T-helper 1 cell treated with Interleukin-12 subunit alpha and Interleukin-12 subunit beta and Interleukin-4 antibody, amounts not matched to agents 30 μg/mL and 1 μg/mL, for 36 hours (primary cell): ENCODE measurements around the gene ERN1.

Source experiments
- H3K27ac Mint-ChIP-seq: one replicate; pipeline ENCODE4 v1.8.0; 2021; ENCODE audit warnings: mild to moderate bottlenecking, mixed read lengths
- H3K27me3 Mint-ChIP-seq: one replicate; pipeline ENCODE4 v1.8.0; 2021; ENCODE audit warnings: low read depth, mixed read lengths
- H3K36me3 Mint-ChIP-seq: one replicate; pipeline ENCODE4 v1.8.0; 2021; ENCODE audit warnings: low read depth, mixed read lengths
- H3K4me1 Mint-ChIP-seq: one replicate; pipeline ENCODE4 v1.8.0; 2021; ENCODE audit warnings: low read depth, mixed read lengths
- H3K4me3 Mint-ChIP-seq: one replicate; pipeline ENCODE4 v1.8.0; 2021; ENCODE audit warnings: mild to moderate bottlenecking, moderate library complexity, mixed read lengths
- H3K9me3 Mint-ChIP-seq: one replicate; pipeline ENCODE4 v1.8.0; 2021; ENCODE audit warnings: mixed read lengths

ERN1 gene

DNA sequence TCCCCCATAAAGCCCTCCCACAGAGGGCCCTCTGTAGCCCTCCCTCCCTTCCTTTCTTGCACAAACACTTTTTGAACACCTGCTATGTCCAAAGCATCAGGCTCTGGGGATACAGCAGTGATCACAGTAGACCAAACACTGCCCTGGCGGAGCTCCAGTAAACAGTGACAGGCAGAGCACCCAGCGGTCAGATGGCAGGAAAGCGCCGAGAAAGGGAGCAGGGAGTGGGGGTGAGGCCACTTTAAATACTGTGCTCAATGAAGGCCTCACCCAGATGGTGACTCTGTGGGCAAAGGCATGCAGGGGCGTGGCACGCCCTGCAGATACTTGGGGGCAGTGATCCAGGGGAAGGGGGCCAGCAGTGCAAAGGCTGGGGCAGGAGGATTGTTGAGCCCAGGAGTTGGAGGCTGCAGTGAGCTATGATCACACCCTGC is 124.2 kb downstream of the ERN1 start:
- H3K36me3 Mint-ChIP-seq, result peaks cover 17% of the 10 kb centered on the region
- peaks cover 8% of the 10 kb centered on the region for H3K4me1 Mint-ChIP-seq
- H3K4me3 Mint-ChIP-seq, result no peak overlapping the region
- H3K9me3 Mint-ChIP-seq, result no peaks in the 10 kb centered on the region
- H3K27me3 Mint-ChIP-seq, result no peaks in the 10 kb centered on the region
- H3K27ac Mint-ChIP-seq, result no peak overlapping the region

DNA sequence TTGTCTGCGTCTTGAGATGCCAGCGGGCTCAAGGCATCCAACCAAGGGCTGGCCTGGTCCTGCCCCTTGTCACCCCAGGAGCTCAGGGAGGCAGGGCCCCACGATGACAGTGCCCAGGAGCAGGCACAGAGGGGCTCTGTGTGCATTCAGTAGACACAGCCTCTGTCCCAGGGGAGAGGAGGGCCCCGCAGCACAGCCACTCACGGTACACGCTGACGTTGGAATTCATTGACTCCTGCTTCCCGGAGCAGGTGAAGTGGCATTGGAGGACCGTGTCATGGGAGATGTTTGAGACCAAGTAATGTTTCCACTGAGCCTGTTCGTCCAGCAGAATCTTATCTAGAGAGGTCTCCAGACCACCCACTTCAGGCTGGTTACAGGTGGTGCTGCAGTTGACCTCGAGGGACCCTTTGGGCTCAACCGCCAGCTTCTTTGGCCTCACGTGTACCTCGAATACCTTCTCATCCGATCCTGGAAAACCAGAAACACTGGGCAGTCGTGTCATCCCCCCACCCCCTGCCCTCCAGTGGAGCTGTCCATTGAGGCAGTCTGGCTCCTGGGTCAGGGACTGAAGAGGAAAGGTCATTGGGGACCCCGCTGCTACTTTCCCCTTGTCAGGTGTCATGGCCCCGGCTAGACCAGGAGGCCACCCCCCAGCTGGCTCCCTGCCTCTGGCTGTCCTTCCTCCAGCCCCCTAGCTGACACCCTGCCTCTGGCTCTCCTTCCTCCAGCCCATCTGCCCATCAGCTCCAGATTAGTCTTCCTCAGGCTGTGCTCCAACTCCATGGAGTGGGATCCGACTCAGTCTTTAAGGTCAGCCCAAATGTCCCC is 124.8 kb downstream of the ERN1 start:
- H3K9me3 Mint-ChIP-seq, result no peaks in the 10 kb centered on the region
- peaks cover 15% of the 10 kb centered on the region for H3K36me3 Mint-ChIP-seq
- no peaks in the 10 kb centered on the region for H3K27me3 Mint-ChIP-seq
- H3K27ac Mint-ChIP-seq, result no peak overlapping the region
- H3K4me1 Mint-ChIP-seq, result peaks cover 7% of the 10 kb centered on the region
- no peak overlapping the region for H3K4me3 Mint-ChIP-seq

DNA sequence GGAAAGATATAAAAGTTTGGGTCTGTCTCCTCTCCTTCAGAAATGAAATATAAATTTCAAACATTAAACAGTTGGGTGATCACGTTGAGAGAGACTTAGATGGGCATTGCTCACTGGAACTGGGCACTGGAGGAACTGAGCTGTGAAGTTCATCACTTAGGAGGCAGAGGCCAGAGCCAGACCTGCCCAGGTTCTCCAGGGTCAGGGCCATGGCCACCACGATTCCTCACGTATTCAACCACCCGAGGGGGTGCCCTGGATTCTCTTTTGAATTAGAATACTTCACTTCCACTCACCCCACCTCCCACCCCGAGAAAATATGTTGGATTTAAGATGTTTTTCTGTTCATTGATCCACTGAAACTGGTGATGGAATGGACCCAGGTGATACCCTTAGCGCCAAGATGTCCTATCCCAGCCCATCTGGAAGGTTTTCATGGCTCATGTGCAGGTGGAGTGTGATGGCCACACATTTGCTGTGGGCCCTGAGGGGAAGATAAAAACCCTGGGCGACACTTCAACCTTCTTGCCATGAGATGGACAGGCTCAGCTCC is 125.7 kb downstream of the ERN1 start:
- H3K4me3 Mint-ChIP-seq, result no peak overlapping the region
- H3K27me3 Mint-ChIP-seq, result no peaks in the 10 kb centered on the region
- no peaks in the 10 kb centered on the region for H3K9me3 Mint-ChIP-seq
- no peak overlapping the region for H3K27ac Mint-ChIP-seq
- peaks cover 10% of the 10 kb centered on the region for H3K36me3 Mint-ChIP-seq
- peaks cover 8% of the 10 kb centered on the region for H3K4me1 Mint-ChIP-seq

DNA sequence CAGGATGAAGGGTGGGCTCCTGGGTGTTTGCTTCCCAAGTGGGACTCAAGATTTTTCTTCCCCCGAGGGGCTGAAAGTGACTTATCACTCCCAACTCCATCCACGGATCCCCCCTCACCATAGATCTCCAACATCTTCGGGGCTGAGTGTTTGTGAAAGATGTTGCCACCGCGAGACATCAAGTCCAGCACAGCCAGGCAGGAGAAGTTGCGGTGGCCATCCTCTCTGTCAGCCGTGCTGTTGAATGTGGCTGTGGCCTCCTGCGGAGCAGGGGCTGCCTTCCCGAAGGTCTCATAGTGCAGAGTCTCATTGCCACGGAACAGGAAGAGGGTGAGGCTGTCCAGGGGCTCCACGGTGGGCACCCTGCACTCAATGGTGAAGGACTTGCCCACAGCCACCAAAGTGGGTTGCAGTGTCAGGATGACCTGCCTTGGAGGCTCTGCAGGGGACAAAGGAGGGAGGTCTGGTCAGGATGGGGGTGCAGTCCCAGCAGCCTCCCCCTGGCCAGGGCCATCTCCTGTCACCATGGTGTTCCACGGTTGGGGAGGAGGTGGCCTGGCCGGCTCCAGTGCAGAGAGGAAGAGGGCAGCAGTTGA is 126.3 kb downstream of the ERN1 start:
- Mint-ChIP-seq H3K36me3 (peaks cover 10% of the 10 kb centered on the region), H3K4me1 (peaks cover 10% of the 10 kb centered on the region), H3K27ac (no peak overlapping the region), H3K4me3 (no peak overlapping the region), H3K9me3 (no peaks in the 10 kb centered on the region), H3K27me3 (no peaks in the 10 kb centered on the region)

DNA sequence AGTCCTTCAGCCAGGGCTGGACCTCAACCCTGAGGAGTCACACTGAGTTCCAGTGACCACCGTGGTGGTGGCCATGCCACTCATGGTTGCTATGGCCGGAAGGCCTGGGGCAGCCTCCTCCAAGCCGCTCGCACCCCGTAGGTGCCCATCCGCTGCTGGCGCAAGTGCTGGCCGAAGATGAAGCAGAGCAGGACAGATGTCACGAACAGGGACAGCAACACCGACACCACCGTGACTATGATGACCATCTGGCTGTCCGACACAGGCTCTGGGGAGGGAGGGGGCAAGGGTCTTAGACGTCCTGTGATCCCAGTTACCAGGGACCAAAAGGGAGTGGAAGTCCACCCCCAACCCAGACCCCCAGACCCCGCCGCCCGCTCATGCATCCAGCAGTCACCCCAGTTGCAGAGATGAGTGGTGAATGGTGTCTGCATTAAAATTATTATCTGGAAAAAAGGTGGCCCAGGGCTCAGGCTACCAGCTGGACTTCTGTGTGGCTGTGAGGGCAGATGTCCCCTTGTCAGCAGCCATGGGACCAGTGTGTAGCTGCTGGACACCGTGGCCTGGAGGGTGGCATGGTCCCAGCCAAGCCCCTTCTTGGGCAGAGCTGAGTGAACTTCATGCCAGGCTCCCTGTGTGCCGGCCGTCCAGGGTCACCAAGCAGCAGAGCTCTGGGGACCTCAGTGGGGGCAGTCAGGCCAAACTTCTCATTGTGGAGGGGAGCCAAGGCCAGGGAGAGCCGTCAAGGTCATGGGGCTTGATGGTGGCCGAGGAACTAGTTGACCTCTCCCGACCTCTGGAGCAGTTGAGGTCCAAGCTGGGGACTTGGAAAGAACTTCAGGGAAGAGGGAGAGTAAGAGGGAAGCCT is 127.1 kb downstream of the ERN1 start:
- H3K4me1 Mint-ChIP-seq, result peaks cover 9% of the 10 kb centered on the region
- no peaks in the 10 kb centered on the region for H3K9me3 Mint-ChIP-seq
- H3K27me3 Mint-ChIP-seq, result no peaks in the 10 kb centered on the region
- no peak overlapping the region for H3K27ac Mint-ChIP-seq
- H3K36me3 Mint-ChIP-seq, result peaks cover 9% of the 10 kb centered on the region
- H3K4me3 Mint-ChIP-seq, result no peak overlapping the region

DNA sequence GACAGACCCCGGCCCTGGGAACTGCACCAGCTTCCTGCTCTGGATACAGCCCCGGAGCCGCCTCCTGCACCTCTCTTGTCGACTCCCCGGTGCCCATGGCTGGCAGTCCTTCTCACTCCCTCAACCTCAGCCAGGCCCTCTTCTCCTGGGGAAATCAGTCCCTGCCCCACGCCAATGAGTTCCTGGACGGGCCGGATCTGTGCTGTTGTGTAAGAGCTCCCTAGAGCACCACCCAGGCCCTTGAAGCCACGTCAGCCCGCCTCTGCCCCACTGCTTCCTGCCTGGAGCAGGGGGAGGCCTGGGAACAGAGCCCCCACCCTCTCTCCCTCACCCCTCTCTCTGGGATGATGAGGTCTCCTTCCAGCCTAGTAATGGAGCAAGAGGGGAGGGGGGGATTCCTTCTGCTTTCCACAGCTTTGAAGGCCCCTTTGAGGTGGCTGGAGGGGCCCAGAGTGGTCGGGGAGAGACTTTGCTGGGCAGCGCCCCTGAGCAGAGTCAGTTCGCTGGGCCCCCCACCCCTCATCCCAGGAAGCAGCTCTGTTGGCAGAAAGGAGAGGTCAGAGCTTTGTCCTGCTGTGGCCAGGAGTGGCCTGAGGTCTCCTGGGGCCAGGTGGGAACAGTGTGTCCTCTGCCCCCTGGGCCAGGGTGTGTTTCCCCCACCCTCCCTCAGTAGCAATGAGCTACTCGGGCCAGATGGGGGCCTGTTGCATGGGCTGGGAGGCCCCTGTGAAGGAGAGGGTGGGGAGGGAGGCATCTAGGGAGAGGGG is 128.0 kb downstream of the ERN1 start:
- no peaks in the 10 kb centered on the region for H3K9me3 Mint-ChIP-seq
- H3K36me3 Mint-ChIP-seq, result peaks cover 8% of the 10 kb centered on the region
- H3K4me3 Mint-ChIP-seq, result no peak overlapping the region

DNA sequence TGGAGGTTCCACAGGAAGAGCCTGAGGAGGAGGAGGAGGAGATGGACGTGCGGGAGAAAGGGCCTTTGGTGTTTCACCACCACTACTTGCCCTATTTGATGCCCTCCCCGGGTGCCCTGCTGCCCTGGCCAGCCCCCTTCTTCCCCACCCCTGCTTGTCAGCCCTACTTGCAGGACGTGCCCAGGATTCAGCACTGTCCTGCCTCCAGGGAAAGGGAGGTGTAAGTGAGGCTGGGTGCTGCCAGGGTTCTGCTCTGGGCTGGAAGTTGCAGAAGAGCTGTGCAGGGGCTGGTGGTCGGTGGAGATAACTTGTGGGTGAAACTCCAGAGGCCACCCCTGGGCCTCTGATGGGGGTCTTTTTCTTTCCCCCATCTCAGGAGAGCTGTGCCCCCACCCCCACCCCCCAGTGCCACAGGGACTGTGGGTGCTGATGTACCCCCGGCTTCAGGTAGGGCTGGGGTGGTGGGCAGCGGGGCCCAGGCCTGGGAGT is 128.8 kb downstream of the ERN1 start:
- Mint-ChIP-seq H3K36me3 (peaks cover 8% of the 10 kb centered on the region), H3K27me3 (peaks cover 6% of the 10 kb centered on the region), H3K4me1 (peaks cover 20% of the 10 kb centered on the region), H3K4me3 (no peak overlapping the region), H3K9me3 (no peaks in the 10 kb centered on the region), H3K27ac (no peak overlapping the region)

More for the DNA sequence above, 128.0 kb downstream of the ERN1 start:
- H3K4me1 Mint-ChIP-seq, result peaks cover 17% of the 10 kb centered on the region
- H3K27ac Mint-ChIP-seq, result no peak overlapping the region
- H3K27me3 Mint-ChIP-seq, result peaks cover 2% of the 10 kb centered on the region

DNA sequence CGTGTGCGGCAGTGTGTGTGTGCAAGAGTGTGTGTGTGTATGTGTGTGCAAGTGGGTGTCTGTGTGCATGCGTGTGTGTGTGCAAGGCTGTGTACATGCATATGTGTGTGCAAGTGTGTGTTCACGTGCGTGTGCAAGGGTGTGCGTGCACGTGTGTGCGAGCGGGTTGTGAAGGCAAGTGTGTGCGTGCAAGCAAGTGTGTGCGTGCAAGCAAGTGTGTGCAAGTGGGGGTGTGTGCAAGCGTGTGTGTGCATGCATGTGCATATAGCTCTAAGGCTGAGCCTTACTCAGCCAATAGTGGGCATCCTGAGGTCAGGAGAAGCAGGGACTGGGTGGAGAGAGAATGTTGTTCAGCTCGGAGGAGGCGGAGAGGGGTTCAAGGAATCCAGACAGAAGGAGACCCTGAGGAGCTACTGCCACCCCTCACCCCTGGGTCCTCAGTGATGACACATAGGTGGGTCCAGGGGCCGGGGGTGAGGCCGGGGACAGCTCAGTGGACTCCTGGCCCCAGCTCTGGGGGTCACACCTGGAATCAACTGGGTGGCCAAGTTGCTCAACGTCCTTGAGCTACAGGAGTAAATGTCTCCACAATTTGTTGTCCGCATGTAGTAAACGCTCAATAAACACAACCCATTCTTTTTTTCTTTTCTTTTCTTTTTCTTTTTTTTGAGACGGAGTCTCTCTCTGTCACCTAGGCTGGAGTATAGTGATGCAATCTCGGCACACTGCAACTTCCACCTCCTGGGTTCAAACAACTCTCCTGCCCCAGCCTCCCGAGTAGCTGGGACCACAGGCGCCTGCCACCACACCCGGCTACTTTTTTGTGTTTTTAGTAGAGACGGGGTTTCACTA is 130.0 kb downstream of the ERN1 start:
- peak overlapping the region; percentile 28 for H3K4me3 Mint-ChIP-seq
- H3K27me3 Mint-ChIP-seq, result peaks cover 11% of the 10 kb centered on the region
- no peak overlapping the region for H3K27ac Mint-ChIP-seq
- peaks cover 25% of the 10 kb centered on the region for H3K4me1 Mint-ChIP-seq
- H3K36me3 Mint-ChIP-seq, result peaks cover 2% of the 10 kb centered on the region
- no peaks in the 10 kb centered on the region for H3K9me3 Mint-ChIP-seq

DNA sequence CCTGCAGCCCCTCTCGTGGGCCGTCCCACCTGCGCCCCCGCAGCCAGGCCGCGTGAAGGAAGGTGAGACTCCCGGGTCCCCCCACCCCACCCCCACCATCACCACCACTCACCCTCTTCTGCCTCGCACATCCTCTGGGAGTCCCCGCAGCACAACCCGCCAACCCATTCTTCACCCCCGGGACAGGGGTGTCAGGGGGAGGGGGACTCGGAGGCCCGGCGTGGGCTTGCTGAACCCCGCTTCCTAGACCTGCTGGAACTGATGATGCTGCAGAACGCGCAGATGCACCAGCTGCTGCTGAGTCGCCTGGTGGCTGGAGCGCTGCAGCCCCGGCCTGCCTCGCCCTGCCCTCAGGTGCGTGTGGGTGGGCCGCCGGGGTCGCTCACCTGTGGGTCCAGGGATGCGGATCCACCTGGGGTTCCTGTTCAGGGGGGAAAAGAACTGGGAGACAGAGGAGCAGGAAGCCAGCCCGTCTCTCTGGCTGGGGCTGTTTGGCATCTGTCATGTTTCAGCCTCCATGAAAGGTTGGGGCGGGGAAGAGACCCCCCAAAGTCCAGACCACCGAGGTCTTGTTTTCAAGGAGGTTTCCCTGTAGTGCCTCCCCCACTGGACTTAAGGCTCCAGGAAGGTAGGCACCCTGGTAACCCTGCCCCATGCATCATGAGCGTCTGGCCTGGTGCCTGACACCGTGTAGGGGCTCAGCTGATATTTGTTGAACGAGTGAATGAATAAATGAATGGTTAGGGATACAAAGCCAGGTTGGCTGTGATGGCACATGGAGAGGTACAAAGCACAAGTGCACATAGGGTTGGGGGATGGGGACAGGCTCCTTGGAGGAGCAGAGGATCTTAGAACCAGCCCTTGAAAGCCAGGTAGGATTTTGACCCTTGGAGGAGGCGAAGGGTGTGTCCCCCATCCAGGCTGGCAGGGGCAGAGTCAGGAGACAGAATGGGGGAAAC is 130.9 kb downstream of the ERN1 start:
- peaks cover 28% of the 10 kb centered on the region for H3K4me1 Mint-ChIP-seq
- H3K36me3 Mint-ChIP-seq, result peaks cover 2% of the 10 kb centered on the region
- no peak overlapping the region for H3K27ac Mint-ChIP-seq
- H3K9me3 Mint-ChIP-seq, result no peaks in the 10 kb centered on the region
- H3K27me3 Mint-ChIP-seq, result peaks cover 11% of the 10 kb centered on the region
- peak overlapping the region; percentile 80 for H3K4me3 Mint-ChIP-seq

DNA sequence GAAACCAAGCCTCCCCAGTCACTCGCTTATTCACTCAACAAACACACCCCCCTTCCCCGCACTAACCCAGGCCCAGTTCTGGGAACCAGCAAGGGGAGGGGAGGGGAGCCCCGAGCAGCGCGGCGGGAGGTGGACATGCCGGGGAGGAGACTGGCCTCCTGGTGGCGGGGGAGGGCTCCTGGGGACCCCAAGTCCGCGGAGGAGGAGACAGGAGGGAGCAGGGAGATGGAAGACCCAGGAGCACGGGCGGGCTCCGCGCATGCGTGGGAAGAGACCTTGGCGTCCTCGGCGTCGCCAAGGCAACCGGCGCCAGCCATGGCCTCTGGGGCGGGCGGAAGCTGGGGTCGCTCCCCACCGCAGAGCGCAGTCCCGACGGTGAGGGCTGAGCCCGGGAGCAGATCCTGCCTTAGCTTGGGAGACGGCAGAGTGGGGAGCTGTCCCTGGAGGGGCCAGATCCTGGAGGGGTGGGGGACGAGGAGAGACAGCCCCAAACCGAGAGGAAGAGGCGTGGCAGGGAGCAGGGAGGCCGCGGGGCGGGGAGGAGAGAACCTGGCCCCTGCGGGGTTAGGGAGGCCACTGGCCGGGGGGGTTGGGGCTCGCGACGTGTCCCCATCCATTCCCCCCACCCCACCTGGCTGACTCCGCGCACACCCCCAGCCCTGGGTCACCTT is 131.8 kb downstream of the ERN1 start, which contains the start of gene PRR29:
Gene PRR29, plus strand, starts transcription at position 302 of the 671 bp plus-strand sequence. Its CDS starts 14 bp downstream, at position 316.
- H3K27me3 Mint-ChIP-seq, result peaks cover 11% of the 10 kb centered on the region
- peak within 1 kb of the TSS; percentile 86 for H3K4me3 Mint-ChIP-seq
- H3K36me3 Mint-ChIP-seq, result peaks cover 2% of the 10 kb centered on the region
- H3K4me1 Mint-ChIP-seq, result peaks cover 34% of the 10 kb centered on the region
- no peaks in the 10 kb centered on the region for H3K9me3 Mint-ChIP-seq
- H3K27ac Mint-ChIP-seq, result peak within 1 kb of the TSS; percentile 68

DNA sequence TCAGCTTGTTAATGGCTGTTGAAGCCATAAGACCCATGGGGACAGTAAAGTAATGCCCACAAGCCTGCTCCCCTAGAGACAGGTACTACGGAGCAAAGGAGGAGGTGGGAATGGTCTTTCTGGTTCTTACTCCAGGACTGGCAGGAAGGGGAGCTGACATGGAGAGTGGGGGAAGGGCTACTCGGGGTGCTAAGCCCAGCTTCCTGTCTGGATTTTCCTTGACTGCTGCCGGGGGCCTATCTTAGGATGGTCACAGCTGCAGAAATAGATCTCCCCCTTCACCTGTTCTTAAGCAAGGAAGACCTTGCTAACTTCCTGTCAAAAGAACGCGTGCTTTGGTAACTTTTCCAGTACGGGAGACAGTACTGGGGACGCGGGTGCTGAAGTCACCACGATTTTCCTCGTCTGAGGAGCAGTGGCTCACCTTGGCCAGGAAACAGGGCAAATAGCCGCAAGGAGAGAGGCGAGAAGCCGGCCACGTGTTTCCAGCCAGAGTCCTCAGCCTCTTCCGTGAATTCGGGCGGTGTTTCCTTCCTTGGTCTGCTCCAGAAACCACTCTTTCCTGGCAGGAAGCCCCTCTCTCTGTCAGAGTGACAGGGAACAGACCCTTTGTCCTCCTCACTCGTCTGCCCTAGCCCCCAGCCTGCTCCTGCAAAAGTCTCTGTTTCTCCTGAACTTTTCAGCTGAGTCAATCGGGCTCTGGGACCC is 132.4 kb downstream of the ERN1 start:
- Mint-ChIP-seq H3K36me3 (no peaks in the 10 kb centered on the region), H3K27ac (peak overlapping the region; percentile 68), H3K4me1 (peaks cover 37% of the 10 kb centered on the region), H3K4me3 (peak overlapping the region; percentile 86), H3K9me3 (no peaks in the 10 kb centered on the region), H3K27me3 (peaks cover 15% of the 10 kb centered on the region)
